GM19463 (cell line): ENCODE measurements around the gene CAPS2.
"Not testable (repeated sequence)": the region's sequence is repeated elsewhere in the genome, so short reads cannot be mapped to it uniquely, and the experiment has no call there.

Source experiments
- ATAC-seq: cut with Tn5 transposase; IDR thresholded peaks from one replicate; pipeline ENCODE4 v1.9.1; 2021; ENCODE audit warnings: mild to moderate bottlenecking, moderate library complexity; ENCODE audit not compliant: unreplicated experiment

The CAPS2 gene

GRCh38 chr12:75329918-75330826, at the start of gene CAPS2:
Gene CAPS2 (minus strand): TSS chr12:75330324. CDS start chr12:75326498, 3,826 bp downstream.
- ATAC-seq, result peak; percentile 78

DNA sequence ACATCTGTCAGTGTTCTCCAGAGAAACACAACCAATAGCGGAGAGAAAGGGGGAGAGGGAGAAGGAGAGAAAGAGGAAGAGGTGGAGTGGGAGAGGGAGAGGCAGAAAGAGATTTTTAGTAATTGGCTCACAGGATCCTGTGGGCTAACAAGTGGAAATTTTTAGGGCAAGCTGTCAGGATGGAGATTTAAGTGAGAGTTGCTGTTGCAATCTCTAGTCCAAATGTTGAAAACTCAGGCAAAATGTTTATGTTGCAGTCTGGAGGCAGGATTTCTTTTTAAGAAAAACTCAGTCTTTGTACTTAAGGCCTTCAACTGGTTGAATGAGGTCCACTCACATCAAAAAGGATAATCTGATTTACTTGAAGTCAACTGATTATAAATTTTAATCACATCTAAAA, 48.2 kb upstream of the CAPS2 start:
- no peak for ATAC-seq

GRCh38 chr12:75374971-75375370, 44.8 kb upstream of the CAPS2 start:
- ATAC-seq, result no peak

GRCh38 chr12:75366629-75367028, 36.5 kb upstream of the CAPS2 start:
- ATAC-seq, result peak; percentile 89

GRCh38 chr12:75364919-75365318, 34.8 kb upstream of the CAPS2 start:
- no peak for ATAC-seq

GRCh38 chr12:75361408-75361807, 31.3 kb upstream of the CAPS2 start:
- ATAC-seq, result no peak

DNA sequence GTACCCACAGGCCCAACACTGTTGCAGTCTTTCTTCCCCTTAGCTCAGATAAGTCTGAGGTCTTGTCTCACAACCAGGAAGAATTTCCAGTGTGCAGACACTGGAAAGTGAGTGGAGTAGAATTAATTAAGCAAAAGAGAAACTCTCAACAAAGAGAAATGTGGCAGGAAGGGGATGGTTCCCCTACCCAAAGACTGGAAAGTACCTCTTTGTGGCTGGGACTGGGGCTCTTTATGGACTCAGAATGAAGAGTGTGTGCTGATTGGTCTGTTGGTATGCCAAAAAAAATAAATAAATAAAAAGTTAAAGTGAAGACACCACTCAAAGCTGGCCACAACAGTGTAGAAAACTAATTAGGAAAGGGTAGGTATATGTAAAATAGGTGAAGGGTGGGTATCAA, 30.8 kb upstream of the CAPS2 start:
- no peak for ATAC-seq

DNA sequence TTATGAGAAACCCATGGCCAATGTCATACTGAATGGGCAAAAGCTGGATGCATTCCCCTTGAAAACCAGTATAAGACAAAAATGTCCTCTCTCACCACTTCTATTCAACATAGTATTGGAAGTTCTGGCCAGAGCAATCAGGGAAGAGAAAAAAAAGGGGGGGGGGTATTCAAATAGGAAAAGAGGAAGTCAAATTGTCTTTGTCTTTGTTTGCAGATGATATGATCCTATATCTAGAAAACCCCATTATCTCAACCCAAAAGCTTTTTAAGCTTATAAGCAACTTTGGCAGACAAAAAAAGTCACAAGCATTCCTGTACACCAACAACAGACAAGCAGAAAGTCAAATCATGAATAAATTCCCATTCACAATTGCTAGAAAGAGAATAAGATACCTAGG, 23.9 kb upstream of the CAPS2 start:
- no peak for ATAC-seq

DNA sequence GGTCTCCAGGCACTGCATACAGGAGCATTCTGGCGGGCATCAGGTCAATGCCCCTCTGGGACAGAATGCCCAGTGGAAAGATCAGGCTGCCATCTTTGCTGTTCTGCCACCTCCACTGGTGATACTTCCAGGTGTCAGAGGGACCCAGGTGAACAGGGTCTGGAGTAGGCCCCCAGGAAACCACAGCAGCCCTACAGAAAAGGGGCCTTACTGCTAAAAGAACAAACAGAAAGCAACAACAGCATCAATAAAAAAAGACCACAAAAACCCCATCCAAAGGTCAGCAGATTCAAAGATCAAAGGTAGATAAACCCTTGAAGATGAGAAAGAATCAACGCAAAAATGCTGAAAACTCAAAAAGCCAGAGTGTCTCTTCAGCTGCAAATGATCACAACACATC, 20.3 kb upstream of the CAPS2 start:
- no peak for ATAC-seq

GRCh38 chr12:75349946-75350345, 19.8 kb upstream of the CAPS2 start:
- no peak for ATAC-seq

- not testable (repeated sequence) for ATAC-seq
These were observed 16.1 kb upstream of the CAPS2 start for GRCh38 chr12:75346215-75346614.

DNA sequence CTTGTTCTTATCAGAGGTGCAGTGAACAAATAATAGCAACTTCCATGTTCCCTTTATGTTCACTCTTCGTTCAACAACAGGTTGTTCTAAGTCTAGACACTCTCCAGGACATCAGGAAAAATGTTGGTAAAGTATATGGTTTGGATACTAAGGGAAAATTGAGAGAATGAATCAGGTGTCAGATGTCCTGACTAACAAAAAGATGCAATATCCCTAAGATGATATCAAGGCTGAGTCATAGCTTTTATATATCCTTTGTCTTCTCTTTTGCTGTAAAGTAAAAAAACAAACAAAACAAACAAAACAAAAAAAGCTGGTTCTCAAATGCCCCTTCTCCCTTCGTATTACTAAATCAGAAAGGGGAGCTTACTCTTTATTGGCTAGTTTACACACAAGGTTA, 15.4 kb upstream of the CAPS2 start:
- ATAC-seq, result no peak

DNA sequence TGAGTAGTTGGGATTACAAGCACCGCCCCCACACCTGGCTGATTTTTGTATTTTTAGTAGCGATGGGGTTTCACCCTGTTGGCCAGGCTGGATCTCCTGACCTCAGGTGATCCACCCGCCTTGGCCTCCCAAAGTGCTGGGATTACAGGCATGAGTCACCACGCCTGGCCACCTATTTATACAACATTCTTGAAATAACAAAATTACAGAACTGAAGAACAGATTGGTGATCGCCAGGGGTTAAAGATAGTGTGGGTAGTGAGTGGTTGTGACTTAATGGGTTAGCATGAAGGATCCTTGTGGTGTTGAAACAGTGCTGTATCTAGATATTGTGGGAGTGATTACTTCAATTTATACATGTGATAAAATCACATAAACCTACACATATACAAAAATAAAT, 11.7 kb upstream of the CAPS2 start:
- ATAC-seq, result no peak

- ATAC-seq, result peak; percentile 30
These were observed 7.8 kb upstream of the CAPS2 start for GRCh38 chr12:75337905-75338304.

GRCh38 chr12:75334384-75335030, 4.4 kb upstream of the CAPS2 start, which contains the start of gene GLIPR1L1:
Gene GLIPR1L1 (plus strand): TSS chr12:75334670. CDS start chr12:75334729, 59 bp downstream.
- ATAC-seq, result peak; percentile 59

GRCh38 chr12:75327642-75328041, 2.5 kb downstream of the CAPS2 start:
- ATAC-seq, result no peak

- ATAC-seq, result no peak
These were observed 6.5 kb downstream of the CAPS2 start for GRCh38 chr12:75323663-75324062.

DNA sequence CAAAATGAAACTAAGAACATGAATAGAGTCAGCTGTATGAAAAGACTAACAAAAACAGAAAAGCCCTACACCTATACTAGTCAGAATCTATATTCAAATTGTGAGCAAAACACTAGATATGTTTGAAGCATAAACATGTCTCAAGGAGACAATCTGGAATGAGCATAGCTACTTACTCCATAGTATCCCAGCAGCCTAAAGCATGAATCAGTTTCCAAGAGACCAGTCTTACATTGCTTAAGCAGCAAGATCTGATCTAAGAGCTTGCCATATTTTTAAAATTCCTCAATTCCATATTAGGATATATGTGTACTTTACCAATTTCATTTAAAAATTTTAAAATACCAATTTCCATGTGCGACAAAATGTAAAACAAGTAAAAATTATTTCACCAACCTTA, 7.7 kb downstream of the CAPS2 start:
- no peak for ATAC-seq

- ATAC-seq, result no peak
These were observed 12.3 kb downstream of the CAPS2 start for GRCh38 chr12:75317784-75318183.

- ATAC-seq, result no peak
These were observed 14.6 kb downstream of the CAPS2 start for GRCh38 chr12:75315518-75315917.

GRCh38 chr12:75311369-75311768, 18.8 kb downstream of the CAPS2 start:
- no peak for ATAC-seq

DNA sequence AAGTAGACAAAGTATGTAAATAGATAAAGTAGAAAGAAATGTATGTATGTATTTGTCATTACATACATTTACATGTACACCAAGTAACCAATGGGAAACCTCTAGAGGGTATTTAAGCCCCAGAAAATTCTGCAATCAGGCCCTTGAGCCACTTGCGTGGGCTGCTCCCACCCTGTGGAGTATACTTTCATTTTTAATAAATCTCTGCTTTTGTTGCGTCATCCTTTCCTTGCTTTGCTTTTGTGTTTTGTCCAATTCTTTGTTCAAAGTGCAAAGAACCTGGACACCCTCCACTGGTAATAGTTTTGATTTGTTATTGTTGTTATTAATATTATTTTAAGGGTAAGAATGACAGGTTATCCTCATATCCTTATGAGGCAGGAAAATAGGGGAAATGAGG, 21.8 kb downstream of the CAPS2 start:
- no peak for ATAC-seq
